GM18873 (cell line): Measurements from ENCODE around the gene FLNA.

Source experiments
- ATAC-seq: cut with Tn5 transposase; IDR thresholded peaks from one replicate; pipeline ENCODE4 v1.9.1; 2021; ENCODE audit warnings: mild to moderate bottlenecking, moderate library complexity, moderate number of reproducible peaks; ENCODE audit not compliant: unreplicated experiment, low FRiP score

The FLNA gene

DNA sequence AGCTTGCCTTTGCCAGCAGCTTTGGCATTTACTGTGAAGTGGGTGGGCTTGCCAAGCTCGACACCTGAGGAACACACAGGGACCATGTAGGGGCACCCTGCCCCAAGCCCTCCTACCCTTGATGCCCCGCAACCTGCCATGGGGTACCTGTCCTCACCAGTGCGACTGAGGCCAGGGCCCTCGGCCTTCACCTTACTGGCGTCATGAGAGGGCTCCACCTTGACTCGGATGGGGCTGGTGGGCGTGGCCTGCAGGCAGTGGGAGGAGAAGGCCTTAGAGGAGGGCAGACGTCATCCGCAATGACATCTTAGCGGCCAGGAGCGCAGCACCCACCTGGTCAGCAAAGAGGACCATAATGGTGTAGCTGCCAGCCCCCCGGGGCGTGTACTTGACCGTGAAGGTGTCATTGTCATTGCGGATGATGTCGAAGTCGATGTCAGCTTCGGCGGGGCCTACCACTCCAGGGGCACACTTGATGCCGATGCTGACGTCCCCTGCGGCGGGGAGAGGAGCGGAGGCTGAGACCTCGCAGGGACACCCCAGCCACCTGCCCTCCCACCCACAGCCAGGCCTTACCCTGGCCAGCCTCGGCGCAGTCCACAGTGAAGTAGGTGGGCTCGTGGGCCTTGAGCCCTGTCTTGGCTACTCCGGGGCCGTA lies 12.2 kb downstream of the FLNA start:
- no peak for ATAC-seq

DNA sequence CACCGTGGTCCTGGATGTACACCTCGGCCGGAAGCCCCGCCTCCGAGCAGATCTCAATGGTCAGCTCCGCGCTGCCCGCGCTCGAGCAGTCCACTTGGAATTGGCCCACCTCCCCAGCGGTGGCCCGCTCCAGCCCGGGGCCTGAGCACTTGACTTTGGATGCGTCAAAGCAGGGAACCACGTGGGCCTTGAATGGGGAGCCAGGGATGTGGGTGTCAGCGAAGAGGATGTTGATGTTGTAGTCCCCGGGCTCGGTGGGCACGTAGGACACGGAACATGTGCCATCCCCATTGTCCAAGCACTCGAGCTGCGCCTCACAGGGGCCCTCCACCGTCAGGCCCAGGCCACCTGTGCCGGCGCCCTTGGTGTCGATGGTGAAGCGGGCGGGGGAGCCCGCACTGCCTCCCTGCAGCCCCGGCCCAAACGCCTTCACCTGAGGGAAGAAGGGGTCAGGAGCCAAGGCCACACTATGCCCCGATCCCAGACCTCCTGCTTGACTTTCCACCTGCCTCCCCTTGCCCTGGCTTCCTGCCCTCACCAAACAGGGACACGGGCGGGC lies 14.2 kb downstream of the FLNA start:
- no peak for ATAC-seq

DNA sequence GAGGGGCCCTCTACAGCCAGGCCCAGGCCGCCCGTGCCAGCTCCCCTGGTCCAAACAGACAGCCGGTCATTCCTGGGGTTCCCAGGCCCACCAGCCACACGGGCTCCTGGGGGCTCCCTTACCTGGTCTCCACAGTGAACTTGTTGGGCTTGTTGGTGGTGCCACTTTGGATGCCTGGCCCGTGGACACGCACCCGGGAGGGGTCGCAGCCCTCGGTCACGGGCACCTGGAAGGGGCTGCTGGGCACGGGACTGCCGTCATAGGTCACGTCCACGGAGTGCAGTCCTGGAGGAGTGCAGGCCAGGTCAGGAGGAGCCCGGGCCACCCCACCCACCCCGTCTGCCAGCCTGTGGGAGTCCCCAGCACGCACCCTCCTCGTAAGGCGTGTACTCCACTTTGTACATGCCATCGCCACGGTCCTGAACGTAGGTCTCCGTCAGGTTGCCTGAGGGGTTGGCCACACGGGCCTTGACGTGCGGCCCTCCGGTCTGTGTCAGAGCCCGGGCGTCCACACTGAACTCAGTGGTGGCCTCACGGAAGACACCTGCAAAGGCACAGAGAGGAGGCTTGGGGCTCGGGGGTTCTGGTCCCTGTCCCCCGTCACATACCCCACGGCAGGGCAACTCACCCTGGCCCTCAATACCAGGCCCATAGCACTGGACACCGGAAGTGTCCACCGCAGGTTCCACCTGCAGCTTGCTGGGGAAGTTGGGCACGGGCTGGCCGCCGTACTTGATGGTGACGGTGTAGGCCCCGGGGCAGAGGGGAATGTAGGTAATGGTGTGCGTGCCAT lies 14.9 kb downstream of the FLNA start:
- ATAC-seq: no peak

DNA sequence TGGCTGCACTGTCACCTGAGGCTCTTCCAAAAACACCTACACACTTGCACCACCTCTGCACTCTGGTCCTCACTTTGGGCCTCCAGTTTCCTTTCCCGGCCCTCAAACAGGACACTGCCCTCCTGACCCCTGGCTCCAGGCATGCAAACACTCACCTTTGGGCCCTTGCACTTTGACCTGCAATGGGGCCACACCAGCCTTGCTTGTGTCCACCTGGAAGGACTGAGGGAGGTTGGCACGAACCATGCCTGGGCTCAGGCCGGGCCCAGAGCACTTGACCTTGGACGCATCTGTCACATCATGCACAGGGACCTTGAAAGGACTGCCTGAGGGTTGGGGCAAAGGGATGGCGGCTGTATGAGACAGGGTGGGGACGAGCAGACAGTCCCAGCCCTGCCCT lies 15.6 kb downstream of the FLNA start:
- ATAC-seq: no peak

DNA sequence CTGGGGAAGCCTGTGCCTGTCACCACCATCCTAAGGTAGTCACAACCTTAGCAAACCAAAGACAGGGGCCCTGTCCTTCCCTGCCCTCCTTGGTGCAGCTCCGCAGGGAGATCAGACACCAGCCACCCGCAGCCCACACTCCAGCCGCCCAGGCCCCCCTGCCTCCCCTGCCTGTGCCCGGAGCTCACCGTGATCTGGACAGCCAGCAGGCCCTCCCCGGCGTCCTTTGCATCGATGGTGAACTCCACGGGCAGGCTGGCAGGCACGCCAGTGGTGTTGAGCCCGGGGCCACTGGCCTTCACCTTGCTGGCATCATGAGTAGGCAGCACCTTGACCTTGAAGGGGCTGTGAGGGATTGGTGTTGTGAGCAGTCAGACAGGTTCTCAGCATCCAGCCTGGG lies 16.4 kb downstream of the FLNA start:
- no peak for ATAC-seq

DNA sequence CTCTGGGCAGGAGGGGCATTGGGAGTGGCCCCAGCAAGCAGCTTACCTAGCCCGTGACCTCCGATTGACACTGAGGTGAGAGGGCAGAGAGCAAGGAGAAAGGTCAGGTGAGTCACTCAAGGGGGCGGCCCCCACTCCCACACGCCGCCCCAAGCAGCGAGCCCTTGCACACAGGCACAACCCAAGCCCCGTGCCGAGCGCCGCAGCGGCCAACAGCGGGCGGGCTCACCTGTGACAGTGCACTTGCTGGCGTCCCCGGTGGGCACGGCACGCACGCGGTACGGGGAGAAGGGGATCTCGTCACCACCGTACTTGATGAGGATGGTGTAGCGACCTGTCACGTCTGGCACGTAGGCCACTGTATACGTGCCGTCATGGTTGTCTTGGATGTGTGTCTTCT lies 17.2 kb downstream of the FLNA start:
- ATAC-seq: no peak

DNA sequence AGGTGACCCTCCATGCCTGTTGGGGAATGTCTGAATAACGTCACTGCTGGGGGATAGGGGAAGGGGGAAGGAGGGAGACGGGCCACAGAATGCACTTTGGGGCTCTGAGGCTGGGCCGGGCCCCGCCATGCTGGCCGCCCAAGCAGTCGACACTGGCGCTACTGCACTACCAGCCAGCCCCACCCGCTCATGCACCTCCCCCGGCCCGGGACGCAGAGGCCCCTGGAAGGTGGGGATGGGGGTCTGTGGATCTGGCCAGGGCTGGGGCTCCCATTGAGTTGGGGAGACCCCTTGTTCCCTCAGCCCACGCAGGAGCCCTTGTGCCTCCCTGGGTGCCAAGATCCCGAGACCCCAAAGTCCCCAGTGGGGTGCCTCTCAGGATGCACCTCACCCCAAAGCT lies 17.8 kb downstream of the FLNA start:
- no peak for ATAC-seq

DNA sequence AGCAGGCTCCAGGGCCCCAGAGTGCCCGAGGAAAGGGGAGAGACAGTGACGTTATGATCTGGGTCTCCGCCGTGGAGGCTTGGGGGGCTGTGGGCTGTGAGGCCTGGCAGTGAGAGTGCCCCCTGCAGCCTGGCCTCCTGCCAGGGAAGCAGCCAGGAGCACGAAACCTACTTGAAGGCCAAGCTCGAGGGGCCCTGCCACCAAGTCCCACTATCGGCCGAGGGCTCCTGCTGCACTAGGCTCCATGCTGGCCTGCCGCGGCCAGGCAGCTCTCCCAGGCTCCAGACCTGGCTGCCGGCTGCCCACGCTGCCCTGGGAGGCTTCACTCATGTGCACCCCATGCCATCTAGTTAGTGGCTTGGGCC lies 18.7 kb downstream of the FLNA start:
- ATAC-seq: no peak

DNA sequence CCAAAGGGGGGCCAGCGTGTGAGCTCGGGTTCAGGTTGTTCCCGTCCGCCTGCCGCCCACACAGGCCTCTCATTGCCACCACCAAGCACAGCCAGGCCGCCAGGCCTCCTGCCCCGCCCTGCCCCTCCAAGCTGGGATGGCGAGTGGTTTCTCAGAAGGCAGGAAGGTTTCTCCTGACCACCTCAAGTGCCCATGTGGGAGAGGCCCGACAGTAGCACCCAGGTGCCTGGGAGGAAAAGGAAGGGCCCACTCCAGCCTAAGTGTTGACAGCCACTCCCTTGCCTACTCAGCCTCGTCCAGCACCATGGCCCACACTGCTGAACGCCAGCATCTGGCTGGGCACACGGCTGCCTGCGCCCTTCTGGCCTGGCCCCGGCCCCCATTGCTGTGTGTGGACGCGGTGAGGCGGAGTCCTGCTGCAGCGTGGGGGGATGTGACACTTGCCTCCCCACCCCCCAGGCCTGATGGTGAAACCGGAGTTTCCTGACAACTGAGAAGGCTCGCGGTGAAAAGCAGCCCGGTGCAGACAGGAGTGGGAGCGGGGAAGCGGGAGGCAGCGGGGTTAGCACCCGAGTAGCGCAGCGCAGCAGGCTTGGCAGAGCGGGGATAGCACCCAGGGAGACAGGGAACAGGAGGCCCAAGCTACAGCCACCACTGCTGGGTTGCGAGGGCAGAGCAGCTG lies 19.2 kb downstream of the FLNA start:
- no peak for ATAC-seq

DNA sequence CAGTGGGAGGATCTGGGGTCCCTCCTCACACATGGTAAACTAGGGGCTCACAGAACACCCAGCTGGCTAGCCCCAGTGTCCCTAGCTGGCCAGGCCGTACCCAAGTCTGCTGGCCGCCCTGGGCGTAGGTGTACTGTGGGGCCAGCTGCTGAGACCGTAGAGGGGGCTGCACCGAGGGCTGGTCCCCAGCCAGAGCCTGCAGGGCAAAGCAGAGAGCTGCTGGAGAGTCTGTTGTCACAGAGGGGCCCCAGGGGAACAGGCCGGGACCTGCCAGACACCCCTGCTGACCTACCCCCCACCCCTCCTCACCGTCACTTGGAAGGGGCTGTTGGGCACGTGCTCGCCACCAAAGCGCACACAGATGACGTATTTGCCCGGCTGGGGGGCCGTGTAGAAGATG lies 19.9 kb downstream of the FLNA start:
- ATAC-seq: no peak

DNA sequence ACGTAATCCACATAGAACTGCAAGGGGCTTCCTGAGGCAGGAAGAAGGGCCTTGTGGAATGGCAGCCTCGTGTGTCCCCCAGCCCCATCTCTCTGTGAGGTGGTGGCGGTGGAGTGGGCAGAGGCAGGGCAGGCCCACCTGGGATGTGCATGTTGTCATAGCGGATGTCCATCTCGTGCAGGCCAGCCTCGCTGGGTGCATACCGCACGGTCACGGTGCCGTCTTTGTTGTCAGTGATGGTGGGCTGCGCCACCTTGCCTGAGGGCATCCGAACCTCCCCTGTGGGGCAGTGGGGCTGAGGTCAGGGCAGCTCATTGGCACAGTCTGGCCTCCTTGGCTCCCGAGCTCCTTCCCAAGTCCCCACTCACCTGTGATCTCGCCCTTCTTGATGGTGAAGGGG lies 20.4 kb downstream of the FLNA start:
- no peak for ATAC-seq

DNA sequence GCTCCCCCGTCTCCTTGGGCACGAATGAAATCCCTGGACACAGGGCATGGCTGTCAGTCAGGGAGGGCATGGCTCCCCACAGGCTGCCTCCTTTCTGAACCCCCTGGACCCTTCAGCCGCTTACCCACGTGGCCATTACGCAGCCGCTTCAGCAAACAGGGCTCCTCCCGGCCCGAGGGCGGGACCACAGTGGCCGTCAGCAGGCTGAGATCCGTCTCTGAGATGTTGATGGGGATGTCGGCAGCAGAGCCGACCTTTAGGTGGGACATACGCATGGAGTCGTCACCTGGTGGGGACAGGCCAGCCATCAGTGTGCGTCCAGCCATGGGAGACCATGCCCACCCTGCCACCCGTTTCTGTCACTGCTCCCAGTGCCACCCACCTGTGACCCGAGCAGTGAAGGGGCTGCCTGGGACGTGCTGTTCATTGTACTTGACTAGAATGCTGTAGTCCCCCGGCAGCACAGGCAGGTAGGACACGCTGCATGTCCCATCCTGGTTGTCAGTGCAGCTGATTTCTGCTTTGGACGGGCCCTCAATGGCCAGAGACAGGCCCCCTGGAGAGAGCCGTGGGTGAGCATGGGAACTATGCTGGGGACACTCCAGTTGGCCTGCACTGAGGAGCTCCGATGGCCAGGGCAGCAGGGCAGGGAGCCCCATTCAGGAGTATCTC lies 21.1 kb downstream of the FLNA start:
- no peak for ATAC-seq

DNA sequence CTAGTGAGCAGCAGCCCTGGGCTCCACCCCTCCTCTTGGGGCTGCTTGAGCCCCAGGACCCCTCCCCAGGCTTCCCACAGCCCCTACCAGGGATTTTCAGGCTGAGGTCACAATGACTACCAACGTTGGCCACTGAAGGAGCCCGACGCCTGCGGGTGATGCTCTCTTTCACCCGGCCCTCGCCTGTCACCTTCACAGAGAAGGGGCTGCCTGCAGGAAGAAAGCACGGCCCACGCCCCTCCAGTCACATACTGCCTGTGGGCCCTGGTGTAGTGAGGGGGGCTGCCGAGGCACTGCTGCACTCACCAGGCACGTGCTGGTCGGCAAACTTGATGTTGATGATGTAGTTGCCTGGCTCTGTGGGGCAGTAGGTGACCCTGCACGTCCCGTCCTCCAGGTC lies 22.0 kb downstream of the FLNA start:
- no peak for ATAC-seq

DNA sequence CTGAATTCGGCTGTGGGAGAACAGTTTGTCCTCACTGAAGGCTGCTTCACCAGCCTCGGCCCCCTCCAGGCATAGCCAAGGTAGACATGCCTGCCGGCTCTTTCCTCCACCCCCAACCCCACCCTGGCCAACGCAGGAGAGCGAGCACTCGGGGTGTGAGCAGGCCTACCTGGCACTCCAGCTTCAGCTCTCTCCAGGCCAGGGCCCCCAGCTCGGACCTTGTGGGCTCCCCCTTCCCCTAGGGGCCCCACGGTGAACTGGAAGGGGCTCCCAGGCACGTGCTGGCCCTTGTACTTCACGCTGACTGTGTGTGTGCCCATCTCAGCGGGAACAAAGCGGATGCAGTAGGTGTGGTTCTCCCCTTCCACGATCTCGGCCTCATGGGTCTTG lies 22.4 kb downstream of the FLNA start:
- no peak for ATAC-seq

DNA sequence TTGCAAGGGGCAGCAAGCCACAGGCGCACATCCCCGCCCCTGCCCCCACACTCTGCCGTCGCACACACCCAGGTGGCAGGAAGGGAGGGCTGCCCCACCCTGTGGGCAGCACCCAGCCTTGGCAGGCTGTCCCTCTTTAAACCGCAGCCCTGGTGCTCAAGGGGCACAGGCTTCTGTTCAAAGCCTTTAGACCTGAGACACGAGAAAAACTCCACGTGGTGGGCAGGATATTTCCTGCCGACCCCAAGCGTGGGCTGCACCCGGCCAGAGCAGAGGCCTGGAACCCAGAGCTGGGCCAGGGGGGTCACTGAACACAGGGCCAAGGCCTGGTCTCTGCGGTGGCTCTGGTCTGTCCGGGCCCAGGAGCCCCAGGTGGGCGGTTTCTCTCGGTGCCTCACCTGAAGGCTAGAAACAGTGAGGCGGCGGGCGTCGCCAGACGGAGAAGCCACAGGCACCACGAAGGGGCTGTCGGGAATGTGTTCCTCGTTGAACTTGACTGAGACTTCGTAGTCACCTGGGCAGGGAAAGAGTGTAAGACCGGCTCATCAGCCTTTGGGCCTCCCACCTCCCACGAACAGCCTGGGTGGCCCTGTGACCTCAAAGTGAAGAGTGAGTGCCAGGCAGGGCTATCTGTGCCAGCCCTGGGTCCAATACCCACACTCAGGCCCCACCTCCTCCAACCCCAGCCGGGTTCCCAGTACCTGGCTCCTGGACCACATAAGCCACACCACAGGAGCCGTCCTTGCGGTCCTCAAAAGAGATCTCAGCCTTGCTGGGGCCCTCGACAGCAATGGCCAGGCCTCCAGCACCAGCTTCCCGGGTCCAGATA lies 23.0 kb downstream of the FLNA start:
- ATAC-seq: no peak

DNA sequence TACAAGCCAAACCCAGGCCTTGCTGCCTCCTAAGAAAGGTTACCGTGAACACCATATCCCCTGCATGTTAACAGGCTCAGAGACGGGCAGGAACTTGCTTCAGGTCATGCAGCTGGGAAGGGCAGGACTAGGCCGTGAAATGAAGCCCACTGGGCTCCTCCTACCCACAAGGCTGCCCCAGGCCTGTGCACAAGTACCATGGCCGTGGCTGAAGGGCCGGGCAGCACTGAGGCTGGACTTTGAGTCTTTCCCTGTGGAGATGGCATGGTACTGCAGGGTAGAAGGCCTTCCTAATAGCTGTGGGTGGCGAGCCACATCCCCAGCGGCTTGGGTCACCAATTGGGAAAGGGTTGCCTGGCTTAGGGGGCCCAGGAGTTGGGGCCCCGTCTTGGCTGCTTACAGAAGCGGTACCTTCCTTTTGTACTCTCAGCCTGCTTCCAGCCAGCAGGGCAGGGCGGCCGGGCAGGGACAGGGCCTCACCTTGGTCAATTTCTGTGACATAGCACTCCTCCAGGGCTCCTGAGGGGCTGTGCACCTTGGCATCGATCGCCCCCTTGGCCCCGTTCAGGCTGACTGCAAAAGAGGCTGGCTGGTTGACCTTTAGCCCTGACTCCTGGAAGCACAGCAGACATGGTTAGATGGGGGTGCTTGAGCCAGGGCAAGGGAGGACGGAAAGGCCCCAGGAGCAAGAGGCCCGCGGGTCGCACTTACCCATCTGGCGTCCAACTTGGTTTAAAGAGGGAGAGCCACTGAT lies 23.8 kb downstream of the FLNA start:
- ATAC-seq: no peak

DNA sequence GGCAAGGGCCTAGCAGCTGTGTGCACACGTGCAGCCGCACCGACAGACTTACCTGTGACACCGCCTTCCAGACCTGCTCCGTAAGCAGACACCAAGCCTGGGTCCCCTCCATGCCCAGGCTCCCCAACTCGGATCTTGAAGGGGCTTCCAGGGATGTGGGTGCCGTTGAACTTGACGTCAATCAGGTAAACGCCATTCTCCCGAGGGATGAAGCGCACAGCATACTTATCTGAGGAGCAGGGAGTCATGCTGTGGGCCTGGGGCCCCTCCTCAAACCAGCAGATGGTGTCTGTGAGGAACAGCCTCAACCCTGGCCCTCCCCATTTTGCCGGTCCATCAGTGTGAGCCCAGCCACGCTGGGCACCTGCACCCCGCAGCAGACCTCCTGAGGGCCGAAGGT lies 24.5 kb downstream of the FLNA start:
- ATAC-seq: no peak

DNA sequence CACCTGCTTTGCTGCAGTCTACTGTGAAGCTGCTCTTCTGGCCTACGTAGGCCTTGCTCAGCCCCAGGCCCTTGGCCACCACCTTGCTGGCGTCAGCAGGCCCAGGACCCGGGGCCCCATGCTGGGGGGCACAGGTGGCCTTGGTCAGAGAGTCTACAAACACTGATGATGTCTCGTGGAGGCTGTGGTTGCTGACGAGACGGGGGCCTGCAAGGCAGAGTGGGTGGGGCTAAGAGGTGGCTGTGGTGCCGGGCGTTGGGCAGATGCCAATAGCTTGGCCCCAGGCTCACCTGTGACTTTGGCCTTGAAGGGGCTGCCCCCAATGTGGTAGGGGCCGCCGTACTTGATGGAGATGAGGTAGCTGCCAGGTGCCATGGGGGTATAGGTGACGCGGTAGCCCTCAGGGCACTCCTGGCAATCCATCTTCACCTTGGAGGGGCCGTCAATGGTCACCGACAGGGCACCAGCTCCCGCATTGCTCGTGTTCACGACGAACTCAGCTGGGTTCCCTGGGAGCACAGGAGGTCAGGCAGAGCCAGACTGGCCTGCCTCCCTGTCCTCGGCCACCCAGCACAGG lies 25.0 kb downstream of the FLNA start:
- ATAC-seq: no peak
